GM12872 (cell line): ENCODE data around the gene ZNF205.

ENCODE experiments used
- CTCF ChIP-seq: IDR thresholded peaks from 3 replicates; pipeline ENCODE4 v1.5.1; 2011; ENCODE audit warnings: low read depth, mild to moderate bottlenecking, low read length, moderate library complexity; ENCODE audit not compliant: insufficient read depth

Gene ZNF205

GRCh38 chr16:3129137-3130131 lies 17.0 kb downstream of the ZNF205 start:
- TF ChIP-seq CTCF, result peak; percentile 96

- TF ChIP-seq CTCF, result peak; percentile 82
Observed at GRCh38 chr16:3131755-3132377, 19.5 kb downstream of the ZNF205 start.

- TF ChIP-seq CTCF, result no peak
Observed at GRCh38 chr16:3133844-3134243, 21.5 kb downstream of the ZNF205 start.

- no peak for TF ChIP-seq CTCF
Observed at GRCh38 chr16:3134338-3135125, 22.1 kb downstream of the ZNF205 start, which contains the start of gene ZNF213. TSS of gene ZNF213 (plus strand) at chr16:3135029. CDS start at chr16:3137281, 2,252 bp downstream.

- no peak for TF ChIP-seq CTCF
Observed at GRCh38 chr16:3135126-3135715, 22.8 kb downstream of the ZNF205 start.

- no peak for TF ChIP-seq CTCF
Observed at GRCh38 chr16:3137267-3137666, 24.9 kb downstream of the ZNF205 start.
